GM20000 (cell line): Measurements from ENCODE around the gene SPRED1.

ENCODE experiments used
- DNase-seq: peaks from one replicate; pipeline ENCODE4 v3.0.0; 2012; ENCODE audit warnings: low spot score
- TF ChIP-seq, protein P1 (sequence below): IDR thresholded peaks from 2 replicates; pipeline ENCODE4 v1.5.1; 2012; ENCODE audit warnings: mild to moderate bottlenecking, control low read depth; ENCODE audit errors: extremely low read depth, missing control alignments

SPRED1 gene

GRCh38 chr15:38257676-38258075, 5.0 kb downstream of the SPRED1 start:
- TF ChIP-seq, protein P1, sequence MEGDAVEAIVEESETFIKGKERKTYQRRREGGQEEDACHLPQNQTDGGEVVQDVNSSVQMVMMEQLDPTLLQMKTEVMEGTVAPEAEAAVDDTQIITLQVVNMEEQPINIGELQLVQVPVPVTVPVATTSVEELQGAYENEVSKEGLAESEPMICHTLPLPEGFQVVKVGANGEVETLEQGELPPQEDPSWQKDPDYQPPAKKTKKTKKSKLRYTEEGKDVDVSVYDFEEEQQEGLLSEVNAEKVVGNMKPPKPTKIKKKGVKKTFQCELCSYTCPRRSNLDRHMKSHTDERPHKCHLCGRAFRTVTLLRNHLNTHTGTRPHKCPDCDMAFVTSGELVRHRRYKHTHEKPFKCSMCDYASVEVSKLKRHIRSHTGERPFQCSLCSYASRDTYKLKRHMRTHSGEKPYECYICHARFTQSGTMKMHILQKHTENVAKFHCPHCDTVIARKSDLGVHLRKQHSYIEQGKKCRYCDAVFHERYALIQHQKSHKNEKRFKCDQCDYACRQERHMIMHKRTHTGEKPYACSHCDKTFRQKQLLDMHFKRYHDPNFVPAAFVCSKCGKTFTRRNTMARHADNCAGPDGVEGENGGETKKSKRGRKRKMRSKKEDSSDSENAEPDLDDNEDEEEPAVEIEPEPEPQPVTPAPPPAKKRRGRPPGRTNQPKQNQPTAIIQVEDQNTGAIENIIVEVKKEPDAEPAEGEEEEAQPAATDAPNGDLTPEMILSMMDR = no peak

DNA sequence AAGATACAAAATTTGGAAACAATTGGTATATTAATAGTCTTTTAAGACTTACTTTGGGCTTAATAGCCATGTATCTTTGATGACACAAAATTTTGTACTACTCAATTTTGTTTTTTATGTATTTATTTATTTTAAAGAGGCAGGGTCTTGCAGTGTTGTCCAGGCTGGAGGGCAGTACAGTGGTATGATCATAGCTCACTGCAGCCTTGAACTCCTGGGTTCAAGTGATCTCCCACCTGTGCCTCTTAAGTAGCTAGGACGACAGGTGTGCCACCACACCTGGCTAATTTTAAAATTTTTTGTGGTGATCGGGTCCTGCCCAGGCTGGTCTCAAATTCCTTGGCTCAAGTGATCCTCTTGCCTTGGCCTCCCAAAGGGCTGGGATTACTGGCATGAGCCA, 6.5 kb downstream of the SPRED1 start:
- DNase-seq = no peak
- TF ChIP-seq, protein P1 = no peak

More at GRCh38 chr15:38257676-38258075, 5.0 kb downstream of the SPRED1 start:
- no peak for DNase-seq

GRCh38 chr15:38260077-38260476, 7.4 kb downstream of the SPRED1 start:
- DNase-seq = no peak
- TF ChIP-seq, protein P1 = no peak

- TF ChIP-seq, protein P1 = no peak
Observed at GRCh38 chr15:38263251-38263650, 10.6 kb downstream of the SPRED1 start.

DNA sequence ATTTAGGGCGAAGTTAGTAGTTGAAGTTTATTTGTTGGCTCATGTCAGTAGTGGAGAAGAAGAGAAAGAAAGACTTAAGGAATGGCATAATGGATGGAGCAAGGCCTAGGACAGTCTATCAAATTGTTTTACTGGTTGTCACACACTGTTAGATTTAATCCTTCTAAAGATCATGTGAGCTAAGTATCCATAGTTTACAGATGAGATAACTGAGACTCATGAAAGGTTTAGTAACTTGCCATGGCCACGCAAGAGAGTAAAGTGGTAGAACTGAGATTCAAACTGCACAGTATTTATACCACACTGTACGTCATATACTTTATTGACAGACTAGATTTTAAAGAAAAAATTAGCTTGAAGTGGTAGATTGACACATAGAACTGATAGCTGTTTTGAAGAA, 11.4 kb downstream of the SPRED1 start:
- no peak for DNase-seq
- TF ChIP-seq, protein P1 = no peak

More at GRCh38 chr15:38263251-38263650, 10.6 kb downstream of the SPRED1 start:
- DNase-seq = no peak

DNA sequence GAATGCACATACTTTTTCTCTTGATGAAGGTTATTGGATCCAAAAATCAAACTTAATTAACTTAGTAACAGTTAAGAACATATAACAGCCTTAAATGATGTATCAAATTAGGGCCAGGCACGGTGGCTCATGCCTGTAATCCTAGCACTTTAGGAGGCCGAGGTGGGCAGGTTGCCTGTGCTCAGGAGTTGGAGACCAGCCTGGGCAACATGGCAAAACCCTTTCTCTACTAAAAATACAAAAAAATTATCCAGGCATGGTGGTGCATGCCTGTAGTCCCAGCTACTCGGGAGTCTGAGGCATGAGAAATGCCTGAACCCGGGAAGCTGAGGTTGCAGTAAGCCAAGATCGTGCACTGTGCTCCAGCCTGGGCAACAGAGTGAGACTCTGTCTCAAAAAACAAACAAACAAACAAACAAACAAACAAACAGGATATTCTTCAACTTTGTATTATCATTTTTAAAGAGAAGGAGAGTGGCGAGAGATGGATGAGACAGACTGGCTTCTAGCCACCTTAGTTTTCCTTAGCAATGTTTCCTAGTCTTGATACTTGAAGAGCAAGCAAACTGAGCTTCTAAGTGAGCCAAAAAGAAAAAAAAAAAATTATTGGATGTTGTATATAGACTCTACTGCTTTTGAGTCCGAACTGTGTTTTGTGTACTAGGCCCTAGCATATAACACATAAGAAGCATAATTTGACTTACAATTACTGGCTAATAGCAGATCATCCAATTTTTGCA, 13.8 kb downstream of the SPRED1 start:
- TF ChIP-seq, protein P1 = no peak
- DNase-seq = no peak

GRCh38 chr15:38267421-38268022, 14.9 kb downstream of the SPRED1 start:
- no peak for DNase-seq

More at GRCh38 chr15:38267421-38268022, 14.9 kb downstream of the SPRED1 start:
- TF ChIP-seq, protein P1 = no peak
